RWPE2 (cell line): ENCODE results near the gene GDPD3.
A peak's percentile ranks its signal among the peaks of the same experiment; 100 is the strongest.

Experiments used
- ATAC-seq: fragments of 200-7000 bp; cut with Tn5 transposase; 3 replicates; pipeline ENCODE4 v1.9.1; 2021; ENCODE audit warnings: low read depth
- DNase-seq: peaks from one replicate; pipeline ENCODE4 v3.0.0-alpha.2; 2020; ENCODE audit warnings: low spot score
- H3K27ac ChIP-seq: fragments of 450-650 bp; 2 replicates; pipeline ENCODE4 v1.5.1; 2017; ENCODE audit warnings: mild to moderate bottlenecking; ENCODE audit not compliant: poor library complexity, severe bottlenecking
- H3K27me3 ChIP-seq: fragments of 250-450 bp; sonication (Bioruptor Pico); 2 replicates; pipeline ENCODE4 v1.5.1; 2021; ENCODE audit warnings: mild to moderate bottlenecking, moderate library complexity; ENCODE audit not compliant: insufficient read depth, poor library complexity, severe bottlenecking
- H3K36me3 ChIP-seq: fragments of 250-450 bp; sonication (Bioruptor Pico); 2 replicates; pipeline ENCODE4 v1.5.1; 2020; ENCODE audit warnings: low read depth, mild to moderate bottlenecking, moderate library complexity
- H3K4me1 ChIP-seq: fragments of 250-450 bp; sonication (Bioruptor Pico); 2 replicates; pipeline ENCODE4 v1.5.1; 2021; ENCODE audit warnings: mild to moderate bottlenecking, moderate library complexity; ENCODE audit not compliant: insufficient read depth, poor library complexity, severe bottlenecking
- H3K4me3 ChIP-seq: fragments of 250-450 bp; sonication (Bioruptor Pico); 2 replicates; pipeline ENCODE4 v1.5.1; 2021; ENCODE audit warnings: mild to moderate bottlenecking, moderate library complexity; ENCODE audit not compliant: severe bottlenecking
- H3K9me3 ChIP-seq: fragments of 250-450 bp; sonication (Bioruptor Pico); 2 replicates; pipeline ENCODE4 v1.5.1; 2021; ENCODE audit warnings: mild to moderate bottlenecking, moderate library complexity; ENCODE audit not compliant: severe bottlenecking
- TF ChIP-seq, protein P1 (sequence below): fragments of 450-650 bp; IDR thresholded peaks from one replicate; pipeline ENCODE4 v1.5.1; 2017; ENCODE audit warnings: mild to moderate bottlenecking, moderate library complexity; ENCODE audit not compliant: poor library complexity, severe bottlenecking

Gene GDPD3

DNA sequence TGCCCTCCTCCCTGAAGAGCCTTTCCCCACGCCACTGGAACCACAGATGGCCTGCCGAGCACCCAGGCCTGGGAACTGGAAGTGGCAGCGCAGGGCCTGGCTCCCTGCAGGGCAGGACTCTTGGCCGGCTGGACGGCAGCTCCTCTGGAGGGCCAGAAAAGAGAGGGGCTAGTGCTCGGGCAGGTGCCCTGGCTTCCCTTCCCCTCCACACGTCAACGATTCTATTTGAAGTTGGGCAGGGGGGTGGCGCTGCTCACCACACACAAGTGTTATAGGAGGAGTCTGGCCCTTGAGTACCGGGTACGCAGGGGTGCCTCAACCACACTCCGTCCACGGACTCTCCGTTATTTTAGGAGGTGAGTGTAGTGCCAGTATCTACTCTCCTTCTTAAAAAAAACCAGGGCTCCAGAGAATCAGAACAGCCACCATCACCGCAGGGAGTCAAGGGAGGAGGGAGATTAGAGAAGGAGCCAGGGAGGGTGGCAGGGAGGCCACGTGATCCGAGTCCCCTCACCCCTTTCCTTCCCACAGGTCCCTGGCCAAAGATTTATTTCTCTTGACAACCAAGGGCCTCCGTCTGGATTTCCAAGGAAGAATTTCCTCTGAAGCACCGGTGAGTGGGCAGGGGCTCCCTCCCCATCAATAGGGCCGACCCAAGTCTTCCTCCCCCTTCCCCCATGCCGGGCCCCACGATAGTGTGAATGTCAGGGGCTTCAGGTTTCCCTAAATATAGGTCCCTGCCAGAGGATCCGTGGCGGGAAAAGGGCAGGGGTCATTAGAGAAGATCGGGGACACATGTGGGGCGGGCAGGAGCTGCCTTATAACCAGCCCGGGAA, 49.2 kb downstream of the GDPD3 start:
- no peak for DNase-seq
- Histone ChIP-seq H3K27me3 (no peaks in the 10 kb centered on the region), H3K4me1 (peaks cover 12% of the 10 kb centered on the region), H3K4me3 (peak overlapping the region; percentile 82), H3K9me3 (no peaks in the 10 kb centered on the region), H3K27ac (peak overlapping the region; percentile 93), H3K36me3 (peaks cover 40% of the 10 kb centered on the region)
- TF ChIP-seq, protein P1, sequence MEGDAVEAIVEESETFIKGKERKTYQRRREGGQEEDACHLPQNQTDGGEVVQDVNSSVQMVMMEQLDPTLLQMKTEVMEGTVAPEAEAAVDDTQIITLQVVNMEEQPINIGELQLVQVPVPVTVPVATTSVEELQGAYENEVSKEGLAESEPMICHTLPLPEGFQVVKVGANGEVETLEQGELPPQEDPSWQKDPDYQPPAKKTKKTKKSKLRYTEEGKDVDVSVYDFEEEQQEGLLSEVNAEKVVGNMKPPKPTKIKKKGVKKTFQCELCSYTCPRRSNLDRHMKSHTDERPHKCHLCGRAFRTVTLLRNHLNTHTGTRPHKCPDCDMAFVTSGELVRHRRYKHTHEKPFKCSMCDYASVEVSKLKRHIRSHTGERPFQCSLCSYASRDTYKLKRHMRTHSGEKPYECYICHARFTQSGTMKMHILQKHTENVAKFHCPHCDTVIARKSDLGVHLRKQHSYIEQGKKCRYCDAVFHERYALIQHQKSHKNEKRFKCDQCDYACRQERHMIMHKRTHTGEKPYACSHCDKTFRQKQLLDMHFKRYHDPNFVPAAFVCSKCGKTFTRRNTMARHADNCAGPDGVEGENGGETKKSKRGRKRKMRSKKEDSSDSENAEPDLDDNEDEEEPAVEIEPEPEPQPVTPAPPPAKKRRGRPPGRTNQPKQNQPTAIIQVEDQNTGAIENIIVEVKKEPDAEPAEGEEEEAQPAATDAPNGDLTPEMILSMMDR: peak; percentile 36
- no peak for ATAC-seq

DNA sequence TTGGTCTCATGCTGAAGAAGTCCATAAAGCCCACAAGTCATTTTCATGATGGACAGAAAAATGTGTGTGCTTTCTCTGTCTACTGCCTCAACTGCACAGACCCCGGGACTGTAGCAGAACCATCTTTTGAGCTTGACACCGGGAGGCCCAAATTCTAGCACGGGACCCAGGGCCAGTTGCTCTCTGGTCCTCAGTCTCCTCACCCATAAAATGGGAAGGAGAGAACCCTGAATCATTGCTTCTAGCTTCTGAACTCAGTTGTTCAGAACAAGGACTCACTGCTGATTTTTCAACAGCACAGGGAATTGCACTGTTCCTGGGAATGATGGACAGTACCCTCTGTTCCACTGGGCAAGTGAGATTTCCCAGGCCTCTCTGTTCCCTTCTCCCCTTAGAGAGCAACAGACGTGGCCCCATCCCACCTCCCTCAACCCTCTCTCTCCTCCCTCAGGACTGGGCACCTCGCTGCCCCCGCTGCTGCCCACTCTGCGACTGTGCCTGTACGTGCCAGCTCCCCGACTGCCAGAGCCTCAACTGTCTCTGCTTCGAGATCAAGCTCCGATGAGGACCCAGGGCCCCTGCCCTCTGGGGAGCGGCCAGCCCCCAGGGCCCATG, 50.0 kb downstream of the GDPD3 start:
- H3K4me1 ChIP-seq: peaks cover 12% of the 10 kb centered on the region
- TF ChIP-seq, protein P1: no peak
- H3K36me3 ChIP-seq: peaks cover 39% of the 10 kb centered on the region
- no peak for DNase-seq
- peak overlapping the region; percentile 93 for H3K27ac ChIP-seq
- no peaks in the 10 kb centered on the region for H3K27me3 ChIP-seq
- ATAC-seq: no peak
- no peaks in the 10 kb centered on the region for H3K9me3 ChIP-seq
- peak overlapping the region; percentile 82 for H3K4me3 ChIP-seq

DNA sequence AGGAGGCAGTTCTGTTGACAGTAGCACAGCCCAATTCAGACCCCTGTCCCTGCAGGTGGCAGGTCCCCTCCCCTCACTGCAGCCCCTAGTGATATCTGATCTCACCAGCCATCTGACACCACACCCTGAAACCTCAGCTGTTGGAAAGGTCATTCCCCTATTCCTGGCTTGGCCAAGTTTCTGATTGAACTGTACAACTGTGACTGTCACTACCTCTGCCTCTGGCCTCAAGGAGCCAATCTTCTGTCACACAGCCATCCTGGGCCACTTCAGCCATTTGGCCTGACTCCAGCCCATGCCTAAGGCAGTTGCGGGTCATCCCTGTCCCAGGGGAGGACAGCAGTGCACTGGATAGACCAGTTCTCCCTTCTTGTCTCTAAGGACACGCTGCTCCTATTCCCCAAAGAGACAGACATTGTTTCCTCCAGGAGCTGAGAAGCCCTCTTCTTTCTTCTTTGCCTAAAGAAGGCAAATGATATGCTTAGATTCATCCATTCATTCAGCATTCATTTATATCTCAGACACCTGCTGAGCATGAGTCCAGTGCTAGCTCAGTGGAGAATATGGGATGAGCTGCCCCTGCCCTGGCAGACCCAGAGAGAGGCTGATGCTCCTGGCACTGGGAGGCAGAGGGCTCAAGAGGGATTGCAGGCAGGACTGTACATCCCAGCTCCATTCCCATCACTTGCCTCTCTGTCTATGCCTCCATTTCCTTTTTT, 52.3 kb downstream of the GDPD3 start:
- no peak for ATAC-seq
- Histone ChIP-seq H3K27me3 (no peaks in the 10 kb centered on the region), H3K4me1 (peaks cover 9% of the 10 kb centered on the region), H3K9me3 (no peaks in the 10 kb centered on the region), H3K27ac (no peak overlapping the region), H3K4me3 (no peak overlapping the region), H3K36me3 (peaks cover 26% of the 10 kb centered on the region)
- TF ChIP-seq, protein P1: no peak
- no peak for DNase-seq

DNA sequence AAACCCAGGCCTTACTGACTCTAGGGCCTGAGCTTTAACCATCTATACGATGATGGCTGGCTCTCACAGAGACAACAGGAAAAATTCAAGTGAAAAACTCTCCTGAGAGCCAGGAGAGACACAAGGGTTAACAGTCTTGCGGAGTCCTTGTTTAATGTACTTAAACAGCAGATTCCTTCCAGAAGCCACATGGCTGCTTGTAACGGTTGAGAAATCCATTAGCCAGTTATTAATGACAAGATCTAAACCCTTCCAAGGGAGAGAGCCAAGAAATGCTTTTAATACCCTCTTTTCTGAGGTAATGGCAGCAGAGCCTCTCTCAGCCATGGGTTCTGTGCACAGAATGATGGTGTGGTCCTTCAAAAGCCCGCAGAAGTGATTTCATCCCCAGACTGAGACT, 53.0 kb downstream of the GDPD3 start:
- no peak for DNase-seq
- Histone ChIP-seq H3K36me3 (peaks cover 27% of the 10 kb centered on the region), H3K4me1 (peaks cover 13% of the 10 kb centered on the region), H3K9me3 (no peaks in the 10 kb centered on the region), H3K4me3 (no peak overlapping the region), H3K27ac (no peak overlapping the region), H3K27me3 (no peaks in the 10 kb centered on the region)
- ATAC-seq: no peak
- TF ChIP-seq, protein P1: no peak
